ENCODE measurements around the gene GSC.
"Not testable (repeated sequence)": the region's sequence is repeated elsewhere in the genome, so short reads cannot be mapped to it uniquely, and the experiment has no call there.

Gene GSC

DNA sequence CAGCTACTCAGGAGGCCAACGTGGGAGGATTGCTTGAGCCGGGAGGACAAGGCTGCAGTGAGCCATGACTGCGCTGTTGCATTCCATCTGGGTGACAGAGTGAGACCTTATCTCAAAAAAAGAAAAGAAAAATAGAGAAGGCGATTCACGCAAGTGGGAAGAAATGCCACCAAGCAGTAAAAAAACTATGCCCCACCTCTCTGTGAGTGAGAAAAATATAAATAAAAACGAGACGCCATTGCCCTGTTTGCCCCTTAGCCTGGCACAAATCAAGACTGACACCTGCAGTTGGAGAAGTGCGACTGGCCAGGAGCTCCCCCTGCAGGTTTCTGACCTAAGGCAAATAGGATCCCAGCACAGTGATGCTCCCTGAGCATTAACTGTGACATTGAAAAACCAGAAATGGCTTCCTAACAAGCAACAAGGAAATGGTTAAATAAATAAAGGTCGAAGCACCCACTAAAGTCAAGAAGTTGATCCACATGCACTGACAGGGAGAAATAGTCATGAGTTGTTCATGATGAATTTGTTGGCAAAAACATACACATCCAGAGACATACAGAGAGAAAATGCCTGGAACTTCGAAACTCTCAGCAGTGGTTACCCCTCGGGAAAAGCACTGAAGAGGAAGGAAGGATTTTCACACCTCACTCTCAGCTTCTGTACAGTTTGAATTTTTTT lies 21.1 kb downstream of the GSC start:
- DNase-seq, result peak; percentile 13
- in situ Hi-C loops (cut with HindIII; ENCODE audit: low pct_ligation_motif_present, low sequenced_read_pairs), result no loop called here
- Histone ChIP-seq H3K27me3 (replicated peaks) (peaks cover 10% of the 10 kb centered on the region), H3K36me3 (replicated peaks) (no peaks in the 10 kb centered on the region), H3K4me3 (ENCODE audit: low read depth, low read length) (no peak overlapping the region), H3K27ac (no peak overlapping the region)
- peak; percentile 80 for TF ChIP-seq CTCF (IDR thresholded peaks at IDR 0.05; ENCODE audit: low read depth, low read length, missing control alignments)

DNA sequence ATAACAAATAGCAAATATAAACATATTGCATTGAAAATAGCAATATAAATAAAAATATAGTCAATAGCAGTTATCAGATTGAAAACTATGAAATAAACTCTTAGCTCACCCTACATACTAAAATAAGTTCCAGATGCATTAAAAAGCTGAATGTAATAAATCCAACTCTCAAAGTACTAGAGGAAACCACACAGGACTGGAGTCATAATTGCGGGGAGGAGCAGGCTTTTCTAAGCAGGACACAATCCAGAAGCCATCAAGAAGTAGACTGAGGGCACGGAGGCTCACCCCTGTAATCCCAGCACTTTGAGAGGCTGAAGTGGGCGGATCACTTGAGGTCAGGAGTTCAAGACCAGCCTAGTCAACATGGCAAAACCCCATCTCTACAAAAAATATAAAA lies 22.2 kb downstream of the GSC start:
- no peak for TF ChIP-seq CTCF (IDR thresholded peaks at IDR 0.05; ENCODE audit: low read depth, low read length, missing control alignments)

GRCh38 chr14:94747153-94747552 lies 22.8 kb downstream of the GSC start:
- H3K36me3 ChIP-seq (replicated peaks); DNase-seq; H3K4me3 ChIP-seq (ENCODE audit: low read depth, low read length); in situ Hi-C loops (cut with HindIII; ENCODE audit: low pct_ligation_motif_present, low sequenced_read_pairs); H3K27me3 ChIP-seq (replicated peaks); H3K27ac ChIP-seq: not testable (repeated sequence)

More for the DNA sequence above, 22.2 kb downstream of the GSC start:
- Histone ChIP-seq H3K4me3 (ENCODE audit: low read depth, low read length) (no peak overlapping the region), H3K27me3 (replicated peaks) (peaks cover 10% of the 10 kb centered on the region), H3K36me3 (replicated peaks) (no peaks in the 10 kb centered on the region), H3K27ac (no peak overlapping the region)
- in situ Hi-C loops (cut with HindIII; ENCODE audit: low pct_ligation_motif_present, low sequenced_read_pairs), result no loop called here
- no peak for DNase-seq

GRCh38 chr14:94746131-94746530 lies 23.8 kb downstream of the GSC start:
- DNase-seq, result no peak
- TF ChIP-seq CTCF (IDR thresholded peaks at IDR 0.05; ENCODE audit: low read depth, low read length, missing control alignments), result no peak
- Histone ChIP-seq H3K27ac (no peak overlapping the region), H3K36me3 (replicated peaks) (no peaks in the 10 kb centered on the region), H3K4me3 (ENCODE audit: low read depth, low read length) (no peak overlapping the region), H3K27me3 (replicated peaks) (peaks cover 2% of the 10 kb centered on the region)
- in situ Hi-C loops (cut with HindIII; ENCODE audit: low pct_ligation_motif_present, low sequenced_read_pairs), result no loop called here

DNA sequence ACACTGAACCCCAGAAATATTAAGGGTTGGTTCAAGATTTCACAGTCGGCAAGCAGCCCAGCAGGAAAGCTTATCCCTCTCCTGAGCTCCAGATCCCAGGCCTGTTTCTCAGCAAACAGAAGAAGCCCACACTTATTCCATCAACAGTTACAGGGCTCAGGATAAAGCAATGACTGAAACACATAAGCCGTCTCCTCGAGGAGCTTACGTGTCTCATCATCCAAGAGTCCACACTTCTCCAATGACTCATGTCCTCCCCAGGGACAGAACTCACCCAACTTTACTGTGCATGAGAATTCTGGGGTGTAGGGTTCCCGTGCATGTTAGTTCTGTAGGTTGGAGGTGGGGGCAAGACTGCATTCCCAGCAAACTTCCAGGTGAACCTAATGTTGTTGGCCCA lies 31.2 kb downstream of the GSC start:
- H3K4me3 ChIP-seq (ENCODE audit: low read depth, low read length), result no peak overlapping the region
- H3K27ac ChIP-seq, result no peak overlapping the region
- no peaks in the 10 kb centered on the region for H3K36me3 ChIP-seq (replicated peaks)
- in situ Hi-C loops (cut with HindIII; ENCODE audit: low pct_ligation_motif_present, low sequenced_read_pairs), result no loop called here
- no peaks in the 10 kb centered on the region for H3K27me3 ChIP-seq (replicated peaks)
- no peak for TF ChIP-seq CTCF (IDR thresholded peaks at IDR 0.05; ENCODE audit: low read depth, low read length, missing control alignments)
- peak; percentile 81 for DNase-seq

- no peaks in the 10 kb centered on the region for H3K27me3 ChIP-seq (replicated peaks)
- in situ Hi-C loops (cut with HindIII; ENCODE audit: low pct_ligation_motif_present, low sequenced_read_pairs), result no loop called here
- no peak for DNase-seq
- H3K27ac ChIP-seq, result no peak overlapping the region
- no peak for TF ChIP-seq CTCF (IDR thresholded peaks at IDR 0.05; ENCODE audit: low read depth, low read length, missing control alignments)
- no peak overlapping the region for H3K4me3 ChIP-seq (ENCODE audit: low read depth, low read length)
- H3K36me3 ChIP-seq (replicated peaks), result no peaks in the 10 kb centered on the region
Measured at GRCh38 chr14:94738097-94738496, 31.8 kb downstream of the GSC start.

Measured in brain microvascular endothelial cell (primary cell).